Activated CD8-positive, alpha-beta memory T cell treated with anti-CD3 and anti-CD28 coated beads for 36 hours (primary cell): ENCODE measurements around the gene IL17C. TPM values are rescaled to one million over a fixed set of nuclear protein-coding genes. Genes with fewer than 3 reads are reported as not detected.

Experiments used
- CTCF ChIA-PET: fragments of 350-600 bp; sonication (Branson Sonifier 250); formaldehyde crosslinking; loops from one replicate; lab custom pipeline; 2021; ENCODE audit warnings: antibody characterized with exemption; lab: Charles Lee
- POLR2A ChIA-PET: fragments of 350-600 bp; sonication (Branson Sonifier 250); formaldehyde crosslinking; loops from one replicate; lab custom pipeline; 2021; ENCODE audit warnings: antibody characterized with exemption; lab: Charles Lee
- total RNA-seq, 2 experiments: library from RNA; stranded (reverse); gene quantifications; one replicate each; pipeline ENCODE4 v1.2.3, GENCODE V29; 2021

The IL17C gene
- total RNA-seq, 2 experiments from 2014 or later = not detected

GRCh38 chr16:88665148-88665547 is 26.8 kb downstream of the IL17C start:
- ChIA-PET POLR2A (no interaction called here), CTCF (interaction anchor here (1.0 to 1.8 kb wide), 4 partner anchors 12 to 104 kb away, joined by 3 to 7 read pairs (median 4); no protein-coding TSS in a partner anchor)

- ChIA-PET CTCF (interaction anchor here (1.0 to 1.8 kb wide), 3 partner anchors 12 to 105 kb away, joined by 4 to 7 read pairs (median 4); no protein-coding TSS in a partner anchor), POLR2A (no interaction called here)
Measured at GRCh38 chr16:88665570-88665969, 27.2 kb downstream of the IL17C start.

- ChIA-PET CTCF (interaction anchor here (0.6 kb wide), 1 partner anchor 1118 kb away, joined by 3 read pairs; no protein-coding TSS in a partner anchor), POLR2A (no interaction called here)
Measured at GRCh38 chr16:88667461-88667860, 29.1 kb downstream of the IL17C start.

- CTCF ChIA-PET = interaction anchor here (2.6 kb wide), 1 partner anchor 12 kb away, joined by 12 read pairs; no protein-coding TSS in a partner anchor
- POLR2A ChIA-PET = interaction anchor here (0.6 kb wide), 1 partner anchor 1175 kb away, joined by 3 read pairs; no protein-coding TSS in a partner anchor
Measured at GRCh38 chr16:88669493-88669892, 31.1 kb downstream of the IL17C start.

- ChIA-PET CTCF (interaction anchor here (2.6 kb wide), 1 partner anchor 11 kb away, joined by 12 read pairs; no protein-coding TSS in a partner anchor), POLR2A (interaction anchor here (0.6 kb wide), 1 partner anchor 1174 kb away, joined by 3 read pairs; no protein-coding TSS in a partner anchor)
Measured at GRCh38 chr16:88669980-88670379, 31.6 kb downstream of the IL17C start.

GRCh38 chr16:88671806-88672205 is 33.4 kb downstream of the IL17C start:
- ChIA-PET POLR2A (interaction anchor here (0.6 kb wide), 1 partner anchor 20 kb away, joined by 3 read pairs; no protein-coding TSS in a partner anchor), CTCF (interaction anchor here (1.5 to 2.6 kb wide), 2 partner anchors 9 to 13 kb away, joined by 5 to 12 read pairs; no protein-coding TSS in a partner anchor)

GRCh38 chr16:88672776-88673175 is 34.4 kb downstream of the IL17C start:
- CTCF ChIA-PET = interaction anchor here (1.5 kb wide), 1 partner anchor 12 kb away, joined by 5 read pairs; no protein-coding TSS in a partner anchor
- POLR2A ChIA-PET = no interaction called here

GRCh38 chr16:88673716-88674379 is 35.5 kb downstream of the IL17C start:
- ChIA-PET POLR2A (interaction anchor here (0.6 kb wide), 2 partner anchors 10 to 131 kb away, joined by 3 read pairs; no protein-coding TSS in a partner anchor), CTCF (no interaction called here)

- CTCF ChIA-PET = no interaction called here
- POLR2A ChIA-PET = no interaction called here
Measured at GRCh38 chr16:88676502-88677242, 38.3 kb downstream of the IL17C start.

GRCh38 chr16:88677721-88678120 is 39.3 kb downstream of the IL17C start:
- CTCF ChIA-PET = no interaction called here
- POLR2A ChIA-PET = no interaction called here

GRCh38 chr16:88678224-88678979 is 40.0 kb downstream of the IL17C start:
- ChIA-PET POLR2A (no interaction called here), CTCF (no interaction called here)

GRCh38 chr16:88680554-88681083 is 42.2 kb downstream of the IL17C start:
- CTCF ChIA-PET = interaction anchor here (0.6 to 2.9 kb wide), 11 partner anchors 10 to 105 kb away, joined by 3 to 15 read pairs (median 4); no protein-coding TSS in a partner anchor
- POLR2A ChIA-PET = interaction anchor here (0.9 kb wide), 1 partner anchor 21 kb away, joined by 4 read pairs; no protein-coding TSS in a partner anchor

GRCh38 chr16:88681084-88681680 is 42.8 kb downstream of the IL17C start:
- CTCF ChIA-PET = interaction anchor here (0.6 to 2.9 kb wide), 10 partner anchors 10 to 105 kb away, joined by 3 to 15 read pairs (median 4); no protein-coding TSS in a partner anchor
- POLR2A ChIA-PET = interaction anchor here (0.9 to 1.4 kb wide), 3 partner anchors 21 to 111 kb away, joined by 4 to 5 read pairs (median 4); partner anchors contain the start of gene ZC3H18

GRCh38 chr16:88681709-88682451 is 43.5 kb downstream of the IL17C start:
- ChIA-PET CTCF (interaction anchor here (1.3 to 2.9 kb wide), 6 partner anchors 11 to 49 kb away, joined by 3 to 15 read pairs (median 5); no protein-coding TSS in a partner anchor), POLR2A (interaction anchor here (0.9 to 1.4 kb wide), 4 partner anchors 20 to 111 kb away, joined by 4 to 5 read pairs (median 4); partner anchors contain the start of gene ZC3H18)

GRCh38 chr16:88684569-88685155 is 46.3 kb downstream of the IL17C start:
- ChIA-PET CTCF (interaction anchor here (0.7 to 1.6 kb wide), 5 partner anchors 12 to 35 kb away, joined by 3 to 7 read pairs (median 4); no protein-coding TSS in a partner anchor), POLR2A (interaction anchor here (0.5 to 1.0 kb wide), 2 partner anchors 16 to 47 kb away, joined by 4 read pairs; no protein-coding TSS in a partner anchor)
